Large intestine (tissue), 3 donors: ENCODE measurements around the gene KYNU. TPM values are rescaled to one million over a fixed set of nuclear protein-coding genes. Genes with fewer than 3 reads are reported as not detected.
"Not testable (repeated sequence)": the region's sequence is repeated elsewhere in the genome, so short reads cannot be mapped to it uniquely, and the experiment has no call there.

Source experiments
- DNase-seq, 2 donors: peaks; one replicate each; pipeline versions ENCODE4 v3.0.0 to v3.0.0-alpha.2; 2013
- H3K27ac ChIP-seq: one replicate; pipeline ENCODE4 v1.5.1; 2013; ENCODE audit warnings: low read length
- H3K27me3 ChIP-seq: 2 replicates; pipeline ENCODE4 v1.6.1; 2013; ENCODE audit warnings: low read length; ENCODE audit not compliant: control insufficient read depth, insufficient read depth
- H3K36me3 ChIP-seq: 2 replicates; pipeline ENCODE4 v1.6.1; 2013; ENCODE audit warnings: low read length; ENCODE audit not compliant: control insufficient read depth, insufficient read depth
- H3K4me1 ChIP-seq: one replicate; pipeline ENCODE4 v1.6.1; 2013; ENCODE audit warnings: low read length; ENCODE audit not compliant: control insufficient read depth, insufficient read depth
- H3K4me3 ChIP-seq: one replicate; pipeline ENCODE4 v1.5.1; 2013; ENCODE audit warnings: low read length
- H3K9me3 ChIP-seq: one replicate; pipeline ENCODE4 v1.6.1; 2013; ENCODE audit warnings: mild to moderate bottlenecking, low read depth, low read length, moderate library complexity; ENCODE audit not compliant: control insufficient read depth
- WGBS: methylation state at CpG from one replicate; pipeline ENCODE4 v1.1.5; 2013; ENCODE audit warnings: low lambda C conversion rate; ENCODE audit not compliant: insufficient coverage; 5-methylcytosine and 5-hydroxymethylcytosine counted together
- polyA plus RNA-seq: library from polyadenylated mRNA; unstranded; fragments of 120-200 nt; gene quantifications from one replicate; pipeline ENCODE4 v1.2.1, GENCODE V29; 2013

KYNU gene
- polyA plus RNA-seq, 1 donor: 3.1 TPM

DNA sequence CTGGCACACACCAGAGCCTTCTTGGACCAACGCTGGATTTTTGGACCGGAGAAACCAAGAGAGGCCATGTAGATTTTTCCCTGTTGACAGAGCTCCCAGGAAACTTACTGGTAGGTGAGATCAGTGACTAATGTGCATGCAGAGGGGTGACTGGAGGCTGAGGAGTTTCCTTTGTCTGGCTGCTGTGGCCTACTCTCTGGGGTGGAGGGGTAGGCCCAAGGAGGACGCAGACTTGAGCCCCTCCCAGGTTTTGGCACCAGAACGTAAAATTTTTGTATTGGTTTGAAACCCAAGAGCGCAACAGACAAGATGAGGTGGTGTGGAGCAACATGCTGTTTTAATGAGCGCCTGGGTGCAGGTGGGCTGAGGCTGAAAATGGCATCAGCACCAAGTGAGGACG is 59.2 kb downstream of the KYNU start:
- no peak for DNase-seq
- Histone ChIP-seq H3K4me1 (no peaks in the 10 kb centered on the region), H3K27me3 (no peaks in the 10 kb centered on the region), H3K27ac (no peak overlapping the region), H3K9me3 (no peaks in the 10 kb centered on the region), H3K36me3 (no peaks in the 10 kb centered on the region), H3K4me3 (no peak overlapping the region)
- no CpG with 5 or more reads among the region's 7 CpGs for WGBS

- Histone ChIP-seq H3K9me3 (no peaks in the 10 kb centered on the region), H3K4me1 (no peaks in the 10 kb centered on the region), H3K27ac (no peak overlapping the region), H3K36me3 (no peaks in the 10 kb centered on the region), H3K27me3 (no peaks in the 10 kb centered on the region), H3K4me3 (no peak overlapping the region)
- WGBS: no CpG with 5 or more reads among the region's 3 CpGs
- no peak for DNase-seq
These were observed 59.9 kb downstream of the KYNU start for GRCh38 chr2:142937347-142937746.

GRCh38 chr2:142938240-142938639 is 60.8 kb downstream of the KYNU start:
- no peaks in the 10 kb centered on the region for H3K9me3 ChIP-seq
- H3K36me3 ChIP-seq: no peaks in the 10 kb centered on the region
- WGBS: 90% methylated on average over 2 of the region's 5 CpGs
- no peaks in the 10 kb centered on the region for H3K4me1 ChIP-seq
- H3K27ac ChIP-seq: no peak overlapping the region
- H3K27me3 ChIP-seq: no peaks in the 10 kb centered on the region
- no peak overlapping the region for H3K4me3 ChIP-seq
- no peak for DNase-seq

DNA sequence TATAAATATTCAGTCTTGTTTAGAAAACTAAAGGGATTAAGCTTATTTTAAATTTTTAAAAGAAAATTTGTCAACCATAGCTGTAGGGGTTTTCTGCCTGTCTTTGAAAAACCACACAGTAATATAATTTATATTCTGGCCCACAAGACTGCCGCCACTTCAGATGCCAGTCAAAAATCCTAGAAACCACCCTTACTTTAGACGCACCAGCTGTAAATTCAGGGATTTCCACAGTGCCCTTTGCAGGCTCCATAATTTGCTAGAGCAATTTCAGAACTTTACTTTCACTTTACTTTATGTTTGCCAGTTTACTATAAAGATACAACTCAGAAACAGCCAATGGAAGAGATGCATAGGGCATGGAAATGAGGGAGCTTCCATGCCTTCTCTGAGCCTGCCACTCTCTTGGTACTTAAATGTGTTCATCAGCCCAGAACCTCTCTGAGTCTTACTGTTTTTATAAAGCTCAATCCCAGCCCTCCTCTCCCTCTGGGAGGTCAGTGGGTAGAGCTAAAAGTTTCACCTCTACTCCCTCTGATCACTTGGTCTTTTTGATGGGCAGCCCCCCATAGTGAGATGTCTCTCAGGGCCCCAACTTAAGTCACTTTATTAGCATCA is 63.3 kb downstream of the KYNU start:
- H3K4me1 ChIP-seq: no peaks in the 10 kb centered on the region
- H3K9me3 ChIP-seq: no peaks in the 10 kb centered on the region
- no peaks in the 10 kb centered on the region for H3K36me3 ChIP-seq
- 80% methylated on average over 1 of the region's 2 CpGs for WGBS
- no peak for DNase-seq
- H3K27ac ChIP-seq: no peak overlapping the region
- H3K4me3 ChIP-seq: no peak overlapping the region
- H3K27me3 ChIP-seq: no peaks in the 10 kb centered on the region

- Histone ChIP-seq H3K27me3 (no peaks in the 10 kb centered on the region), H3K4me1 (no peaks in the 10 kb centered on the region), H3K27ac (no peak overlapping the region), H3K36me3 (no peaks in the 10 kb centered on the region), H3K9me3 (no peaks in the 10 kb centered on the region), H3K4me3 (no peak overlapping the region)
- WGBS: no CpG with 5 or more reads among the region's 1 CpG
- no peak for DNase-seq
These were observed 65.2 kb downstream of the KYNU start for GRCh38 chr2:142942690-142943089.

- peaks cover 2% of the 10 kb centered on the region for H3K4me1 ChIP-seq
- no peak for DNase-seq
- no peaks in the 10 kb centered on the region for H3K36me3 ChIP-seq
- H3K27me3 ChIP-seq: no peaks in the 10 kb centered on the region
- H3K9me3 ChIP-seq: no peaks in the 10 kb centered on the region
- H3K27ac ChIP-seq: no peak overlapping the region
- no peak overlapping the region for H3K4me3 ChIP-seq
These were observed 66.8 kb downstream of the KYNU start for GRCh38 chr2:142944264-142944663.

DNA sequence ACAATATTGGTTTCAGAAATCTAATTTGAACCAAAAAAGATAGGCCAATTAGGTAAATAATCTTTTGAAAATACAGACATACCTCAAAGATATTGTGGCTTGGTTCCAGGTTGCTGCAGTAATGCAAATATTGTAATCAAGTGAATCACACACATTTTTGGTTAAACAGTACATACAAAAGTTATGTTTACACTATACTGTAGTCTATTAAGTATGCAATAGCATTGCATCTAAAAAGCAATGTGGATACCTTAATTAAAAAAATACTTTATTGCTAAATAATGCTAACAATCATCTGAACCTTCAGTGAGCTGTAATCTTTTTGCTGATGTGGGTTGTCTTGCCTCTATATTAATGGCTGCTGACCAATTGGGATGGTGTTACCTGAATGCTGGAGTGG is 67.3 kb downstream of the KYNU start:
- H3K27ac ChIP-seq: no peak overlapping the region
- H3K4me3 ChIP-seq: no peak overlapping the region
- H3K9me3 ChIP-seq: peaks cover under 1% of the 10 kb centered on the region
- DNase-seq: no peak
- no peaks in the 10 kb centered on the region for H3K36me3 ChIP-seq
- no peaks in the 10 kb centered on the region for H3K27me3 ChIP-seq
- H3K4me1 ChIP-seq: peaks cover 2% of the 10 kb centered on the region

GRCh38 chr2:142946941-142947340 is 69.5 kb downstream of the KYNU start:
- Histone ChIP-seq H3K4me1 (peaks cover 2% of the 10 kb centered on the region), H3K27ac (no peak overlapping the region), H3K27me3 (no peaks in the 10 kb centered on the region), H3K9me3 (peaks cover 6% of the 10 kb centered on the region), H3K4me3 (no peak overlapping the region), H3K36me3 (no peaks in the 10 kb centered on the region)
- DNase-seq: no peak
- no CpG with 5 or more reads among the region's 1 CpG for WGBS

DNA sequence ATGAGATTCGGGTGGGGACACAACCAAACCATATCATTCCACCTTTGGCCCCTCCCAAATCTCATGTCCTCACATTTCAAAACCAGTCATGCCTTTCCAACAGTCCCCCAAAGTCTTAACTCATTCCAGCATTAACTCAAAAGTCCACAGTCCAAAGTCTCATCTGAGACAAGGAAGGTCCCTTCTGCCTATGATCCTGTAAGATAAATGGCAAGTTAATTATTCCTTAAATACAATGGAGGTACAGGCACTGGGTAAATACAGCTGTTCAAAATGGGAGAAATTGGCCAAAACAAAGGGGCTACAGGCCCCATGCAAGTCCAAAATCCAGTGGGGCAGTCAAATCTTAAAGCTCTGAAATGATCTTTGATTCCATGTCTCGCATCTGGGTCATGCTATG is 71.3 kb downstream of the KYNU start:
- H3K4me1 ChIP-seq, H3K27ac ChIP-seq, H3K36me3 ChIP-seq, H3K4me3 ChIP-seq, H3K27me3 ChIP-seq, H3K9me3 ChIP-seq: not testable (repeated sequence)
- no CpG with 5 or more reads among the region's 2 CpGs for WGBS
- peak in 1 of 2 donors; percentile 15 for DNase-seq

- DNase-seq, H3K4me1 ChIP-seq, H3K4me3 ChIP-seq, H3K9me3 ChIP-seq, H3K27ac ChIP-seq, H3K36me3 ChIP-seq, H3K27me3 ChIP-seq: not testable (repeated sequence)
- WGBS: no CpG with 5 or more reads among the region's 2 CpGs
These were observed 72.9 kb downstream of the KYNU start for GRCh38 chr2:142950323-142950722.

GRCh38 chr2:142951190-142952007 is 73.9 kb downstream of the KYNU start:
- no peak overlapping the region for H3K4me3 ChIP-seq
- no peak overlapping the region for H3K27ac ChIP-seq
- H3K4me1 ChIP-seq: peaks cover 2% of the 10 kb centered on the region
- H3K36me3 ChIP-seq: no peaks in the 10 kb centered on the region
- peaks cover 6% of the 10 kb centered on the region for H3K9me3 ChIP-seq
- DNase-seq: peak in 1 of 2 donors; percentile 18
- H3K27me3 ChIP-seq: no peaks in the 10 kb centered on the region
